CD14-positive monocyte (primary cell): ENCODE data around the gene CHEK1. TPM values are rescaled to one million over a fixed set of nuclear protein-coding genes. Genes with fewer than 3 reads are reported as not detected.

Experiments
- DNase-seq, 3 donors: peaks; one replicate each; pipeline ENCODE4 v3.0.0-alpha.2; 2011 to 2022
- H2AFZ ChIP-seq: 2 replicates; pipeline ENCODE4 v1.6.0; 2012; ENCODE audit warnings: mild to moderate bottlenecking, low read depth, low read length, inconsistent platforms; ENCODE audit not compliant: insufficient read depth, poor library complexity, severe bottlenecking
- H3K27ac ChIP-seq, 2 donors: 1 replicate in 1 of 2; 2 replicates in 1 of 2; pipeline ENCODE4 v1.5.1; 2012 to 2013; ENCODE audit warnings: low read length in 2 of 2, control low read depth in 1 of 2, inconsistent platforms in 1 of 2, low read depth in 1 of 2, mild to moderate bottlenecking in 1 of 2
- H3K27me3 ChIP-seq, 2 donors: one replicate each; pipeline versions ENCODE4 v1.6.0 to v1.6.1; 2011 to 2013; ENCODE audit warnings: low read length in 2 of 2; ENCODE audit not compliant: control insufficient read depth in 2 of 2, insufficient read depth in 2 of 2
- H3K36me3 ChIP-seq, 2 donors: replicated peaks in 1 of 2; 1 replicate in 1 of 2; 2 replicates in 1 of 2; pipeline versions ENCODE4 v1.5.1 to v1.6.1; 2012 to 2013; ENCODE audit warnings: low read length in 2 of 2, control low read depth in 1 of 2, inconsistent platforms in 1 of 2, mild to moderate bottlenecking in 1 of 2; ENCODE audit not compliant: insufficient read depth in 2 of 2, control insufficient read depth in 1 of 2
- H3K4me1 ChIP-seq, 2 donors: 1 replicate in 1 of 2; 2 replicates in 1 of 2; pipeline versions ENCODE4 v1.5.1 to v1.6.1; 2012 to 2013; ENCODE audit warnings: low read length in 2 of 2, control low read depth in 1 of 2, inconsistent platforms in 1 of 2, mild to moderate bottlenecking in 1 of 2, moderate library complexity in 1 of 2; ENCODE audit not compliant: insufficient read depth in 2 of 2, control insufficient read depth in 1 of 2
- H3K4me2 ChIP-seq: replicated peaks from 2 replicates; pipeline ENCODE3; 2012; ENCODE audit warnings: low read length, moderate library complexity, mild to moderate bottlenecking; ENCODE audit not compliant: poor library complexity, severe bottlenecking; ENCODE audit errors: extremely low read depth
- H3K4me3 ChIP-seq, 3 experiments: fragments of 200-600 bp in 1 of 3; sonication (generic) in 1 of 3; replicated peaks in 1 of 3; 1 replicate in 2 of 3; 2 replicates in 1 of 3; pipeline ENCODE4 v1.5.1; 2011 to 2013; ENCODE audit warnings: low read length in 3 of 3, mild to moderate bottlenecking in 3 of 3, control low read depth in 2 of 3, low read depth in 2 of 3, inconsistent platforms in 1 of 3, moderate library complexity in 1 of 3
- H3K79me2 ChIP-seq: 2 replicates; pipeline ENCODE4 v1.6.0; 2012; ENCODE audit warnings: mild to moderate bottlenecking, control low read depth, inconsistent platforms, low read length, moderate library complexity; ENCODE audit not compliant: insufficient read depth
- H3K9ac ChIP-seq: 2 replicates; pipeline ENCODE4 v1.6.0; 2017; ENCODE audit warnings: low read length, mild to moderate bottlenecking; ENCODE audit not compliant: insufficient read depth, poor library complexity, severe bottlenecking
- H3K9me3 ChIP-seq, 2 donors: replicated peaks in 1 of 2; 1 replicate in 1 of 2; 2 replicates in 1 of 2; pipeline versions ENCODE4 v1.5.1 to v1.6.1; 2012 to 2013; ENCODE audit warnings: low read length in 2 of 2, control low read depth in 1 of 2; ENCODE audit not compliant: control insufficient read depth in 1 of 2, insufficient read depth in 1 of 2
- H4K20me1 ChIP-seq: 2 replicates; pipeline ENCODE4 v1.6.0; 2012; ENCODE audit warnings: mild to moderate bottlenecking, low read length, control low read depth, moderate library complexity; ENCODE audit not compliant: insufficient read depth
- H3K27ac Mint-ChIP-seq, 7 donors: one replicate each; pipeline ENCODE4 v1.8.0; 2020; ENCODE audit warnings: mild to moderate bottlenecking in 7 of 7, mixed read lengths in 7 of 7, moderate library complexity in 6 of 7, inconsistent platforms in 2 of 7
- H3K27me3 Mint-ChIP-seq, 3 donors: one replicate each; pipeline ENCODE4 v1.8.0; 2021 to 2022; ENCODE audit warnings: low read depth in 3 of 3, mild to moderate bottlenecking in 3 of 3, mixed read lengths in 3 of 3, moderate library complexity in 3 of 3, inconsistent platforms in 1 of 3
- H3K36me3 Mint-ChIP-seq, 2 donors: one replicate each; pipeline ENCODE4 v1.8.0; 2020; ENCODE audit warnings: mixed read lengths in 2 of 2, inconsistent platforms in 1 of 2, mild to moderate bottlenecking in 1 of 2
- H3K4me1 Mint-ChIP-seq: one replicate; pipeline ENCODE4 v1.8.0; 2020; ENCODE audit warnings: mild to moderate bottlenecking, mixed read lengths
- H3K4me3 Mint-ChIP-seq, 2 donors: one replicate each; pipeline ENCODE4 v1.8.0; 2020; ENCODE audit warnings: mild to moderate bottlenecking in 2 of 2, mixed read lengths in 2 of 2, moderate library complexity in 1 of 2
- H3K9me3 Mint-ChIP-seq, 7 donors: one replicate each; pipeline ENCODE4 v1.8.0; 2020 to 2022; ENCODE audit warnings: mixed read lengths in 7 of 7, mild to moderate bottlenecking in 6 of 7, moderate library complexity in 6 of 7, inconsistent platforms in 2 of 7
- WGBS: methylation state at CpG from one replicate; pipeline ENCODE4 v1.1.5; 2013; ENCODE audit warnings: missing lambda C conversion rate; ENCODE audit not compliant: insufficient coverage; 5-methylcytosine and 5-hydroxymethylcytosine counted together
- intact Hi-C, 2 donors: fragments of 100-400 bp; cut with micrococcal nuclease; formaldehyde crosslinking; loops; one replicate each; pipeline versions ENCODE4 v1.15.0 to v1.15.1; 2023
- polyA plus RNA-seq, 3 donors: library from polyadenylated mRNA; depleted of rRNA in 1 of 3; unstranded in 2 of 3; stranded (reverse) in 1 of 3; fragments of 300-500 nt in 2 of 3; fragments of >200 nt in 1 of 3; fragmentation: Illumina TruSeq in 2 of 3; gene quantifications; 1 replicate in 2 of 3; 2 replicates in 1 of 3; pipeline ENCODE4 v1.2.3, GENCODE V29; 2012 to 2021
- TF ChIP-seq, protein P1 (sequence below): fragments of 200-600 bp; IDR thresholded peaks from one replicate; pipeline ENCODE4 v1.8.0; 2022; ENCODE audit warnings: antibody characterized with exemption, mild to moderate bottlenecking

CHEK1 gene
- polyA plus RNA-seq, 3 donors, result 0.18 to 0.55 (median 0.43) TPM

DNA sequence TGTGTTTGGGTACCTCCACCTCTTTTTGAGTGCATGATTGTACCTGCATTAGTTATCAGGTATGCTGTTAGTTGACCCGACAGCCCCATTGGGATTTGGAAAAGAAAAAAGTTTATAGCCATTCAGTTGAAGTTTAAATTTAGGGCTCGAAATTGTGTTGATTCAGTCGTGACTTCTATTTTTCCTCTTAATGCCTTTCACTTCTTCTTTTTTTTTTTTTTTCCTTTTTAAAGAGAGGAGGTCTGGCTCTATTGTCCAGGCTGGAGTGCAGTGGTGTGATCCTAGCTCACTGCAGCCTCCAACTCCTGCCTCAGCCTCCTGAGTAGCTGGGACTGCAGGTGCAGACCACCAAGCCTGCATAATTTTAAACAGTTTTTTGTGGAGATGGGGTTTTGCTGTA, 30.0 kb upstream of the CHEK1 start:
- H3K27me3 Mint-ChIP-seq, result peaks cover 0 to 2% (median 2%) of the 10 kb centered on the region in 3 donors
- no CpG with 5 or more reads among the region's 3 CpGs for WGBS
- peak overlapping the region in 1 of 2 donors; percentile 71 for H3K27ac ChIP-seq
- no peak overlapping the region for H3K4me2 ChIP-seq
- H3K79me2 ChIP-seq, result peaks cover 65% of the 10 kb centered on the region
- TF ChIP-seq, protein P1, sequence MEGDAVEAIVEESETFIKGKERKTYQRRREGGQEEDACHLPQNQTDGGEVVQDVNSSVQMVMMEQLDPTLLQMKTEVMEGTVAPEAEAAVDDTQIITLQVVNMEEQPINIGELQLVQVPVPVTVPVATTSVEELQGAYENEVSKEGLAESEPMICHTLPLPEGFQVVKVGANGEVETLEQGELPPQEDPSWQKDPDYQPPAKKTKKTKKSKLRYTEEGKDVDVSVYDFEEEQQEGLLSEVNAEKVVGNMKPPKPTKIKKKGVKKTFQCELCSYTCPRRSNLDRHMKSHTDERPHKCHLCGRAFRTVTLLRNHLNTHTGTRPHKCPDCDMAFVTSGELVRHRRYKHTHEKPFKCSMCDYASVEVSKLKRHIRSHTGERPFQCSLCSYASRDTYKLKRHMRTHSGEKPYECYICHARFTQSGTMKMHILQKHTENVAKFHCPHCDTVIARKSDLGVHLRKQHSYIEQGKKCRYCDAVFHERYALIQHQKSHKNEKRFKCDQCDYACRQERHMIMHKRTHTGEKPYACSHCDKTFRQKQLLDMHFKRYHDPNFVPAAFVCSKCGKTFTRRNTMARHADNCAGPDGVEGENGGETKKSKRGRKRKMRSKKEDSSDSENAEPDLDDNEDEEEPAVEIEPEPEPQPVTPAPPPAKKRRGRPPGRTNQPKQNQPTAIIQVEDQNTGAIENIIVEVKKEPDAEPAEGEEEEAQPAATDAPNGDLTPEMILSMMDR, result no peak
- H3K27ac Mint-ChIP-seq, result peak overlapping the region in 5 of 7 donors; percentile 66 to 87 (median 70)
- DNase-seq, result no peak
- no peaks in the 10 kb centered on the region for H3K27me3 ChIP-seq
- peaks cover 26 to 27% of the 10 kb centered on the region in 2 donors for H3K4me1 ChIP-seq
- peaks cover 32 to 39% of the 10 kb centered on the region in 2 donors for H3K36me3 Mint-ChIP-seq
- H3K9ac ChIP-seq, result no peak overlapping the region
- peaks cover 14% of the 10 kb centered on the region for H4K20me1 ChIP-seq
- no peak overlapping the region for H2AFZ ChIP-seq
- H3K4me3 Mint-ChIP-seq, result no peak overlapping the region
- peaks cover 0 to 1% (median 0%) of the 10 kb centered on the region in 7 donors for H3K9me3 Mint-ChIP-seq
- intact Hi-C loops, result loop anchor here in 1 of 2 donors (5.0 to 10.0 kb wide), 3 partner anchors 290 to 672 kb away; partner anchors contain the start of genes FAM118B, FOXRED1, HYLS1 and RPUSD4
- no peaks in the 10 kb centered on the region for H3K9me3 ChIP-seq
- H3K4me1 Mint-ChIP-seq, result peaks cover 27% of the 10 kb centered on the region
- no peak overlapping the region for H3K4me3 ChIP-seq
- H3K36me3 ChIP-seq, result peaks cover 21 to 39% of the 10 kb centered on the region in 2 donors

GRCh38 chr11:125600663-125601062, 24.3 kb upstream of the CHEK1 start:
- DNase-seq, result no peak
- H3K4me3 Mint-ChIP-seq, result no peak overlapping the region
- Histone ChIP-seq H3K27ac (no peak overlapping the region), H3K4me1 (no peaks in the 10 kb centered on the region), H3K36me3 (peaks cover 75 to 92% of the 10 kb centered on the region in 2 donors), H3K4me2 (no peak overlapping the region), H3K9ac (no peak overlapping the region), H3K4me3 (no peak overlapping the region), H3K27me3 (no peaks in the 10 kb centered on the region), H4K20me1 (peaks cover 6% of the 10 kb centered on the region), H3K79me2 (peaks cover 44% of the 10 kb centered on the region), H2AFZ (no peak overlapping the region), H3K9me3 (no peaks in the 10 kb centered on the region)
- H3K4me1 Mint-ChIP-seq, result no peaks in the 10 kb centered on the region
- peaks cover 0 to 1% (median 0%) of the 10 kb centered on the region in 7 donors for H3K9me3 Mint-ChIP-seq
- intact Hi-C loops, result no loop called here
- H3K27ac Mint-ChIP-seq, result no peak overlapping the region
- H3K27me3 Mint-ChIP-seq, result no peaks in the 10 kb centered on the region
- TF ChIP-seq, protein P1, result no peak
- WGBS, result no CpG with 5 or more reads among the region's 2 CpGs
- H3K36me3 Mint-ChIP-seq, result peaks cover 66 to 94% of the 10 kb centered on the region in 2 donors
